ENCODE data around the gene HDDC3.

Gene HDDC3

GRCh38 chr15:90959028-90959595 lies 26.8 kb upstream of the HDDC3 start:
- no peak for DNase-seq (ENCODE audit: low read depth in 1 of 2, low spot score in 1 of 2)
- TF ChIP-seq POLR2AphosphoS5 (IDR thresholded peaks at IDR 0.05; ENCODE audit: low read depth) (no peak), SPI1 (IDR thresholded peaks at IDR 0.05; ENCODE audit: borderline replicate concordance, low read depth) (no peak), CTCF (IDR thresholded peaks at IDR 0.05; ENCODE audit: insufficient read depth, low read length) (no peak), REST (IDR thresholded peaks at IDR 0.05; ENCODE audit: insufficient replicate concordance, low read depth) (no peak), GABPA (IDR thresholded peaks at IDR 0.05; ENCODE audit: low read depth) (no peak)
- Histone ChIP-seq H3K27ac (replicated peaks) (no peak overlapping the region), H3K27me3 (ENCODE audit: insufficient read depth, poor library complexity, severe bottlenecking) (no peaks in the 10 kb centered on the region), H3K4me3 (replicated peaks; ENCODE audit: insufficient read depth, low read length) (no peak overlapping the region)

GRCh38 chr15:90957791-90958190 lies 25.4 kb upstream of the HDDC3 start:
- no peak for DNase-seq (ENCODE audit: low read depth in 1 of 2, low spot score in 1 of 2)
- H3K27ac ChIP-seq (replicated peaks) = no peak overlapping the region
- H3K27me3 ChIP-seq (ENCODE audit: insufficient read depth, poor library complexity, severe bottlenecking) = no peaks in the 10 kb centered on the region
- no peak overlapping the region for H3K4me3 ChIP-seq (replicated peaks; ENCODE audit: insufficient read depth, low read length)
- TF ChIP-seq SPI1 (IDR thresholded peaks at IDR 0.05; ENCODE audit: borderline replicate concordance, low read depth) (no peak), GABPA (IDR thresholded peaks at IDR 0.05; ENCODE audit: low read depth) (no peak), REST (IDR thresholded peaks at IDR 0.05; ENCODE audit: insufficient replicate concordance, low read depth) (no peak), CTCF (IDR thresholded peaks at IDR 0.05; ENCODE audit: insufficient read depth, low read length) (no peak), POLR2AphosphoS5 (IDR thresholded peaks at IDR 0.05; ENCODE audit: low read depth) (no peak; the same call in 1 of the 2 replicates)

- TF ChIP-seq SPI1 (IDR thresholded peaks at IDR 0.05; ENCODE audit: borderline replicate concordance, low read depth) (no peak), CTCF (IDR thresholded peaks at IDR 0.05; ENCODE audit: insufficient read depth, low read length) (no peak), GABPA (IDR thresholded peaks at IDR 0.05; ENCODE audit: low read depth) (no peak), REST (IDR thresholded peaks at IDR 0.05; ENCODE audit: insufficient replicate concordance, low read depth) (no peak), POLR2AphosphoS5 (IDR thresholded peaks at IDR 0.05; ENCODE audit: low read depth) (no peak)
- H3K27me3 ChIP-seq (ENCODE audit: insufficient read depth, poor library complexity, severe bottlenecking) = no peaks in the 10 kb centered on the region
- DNase-seq (ENCODE audit: low read depth in 1 of 2, low spot score in 1 of 2) = no peak
- no peak overlapping the region for H3K27ac ChIP-seq (replicated peaks)
- H3K4me3 ChIP-seq (replicated peaks; ENCODE audit: insufficient read depth, low read length) = peak overlapping the region; percentile 62
Measured at GRCh38 chr15:90957031-90957790, 24.9 kb upstream of the HDDC3 start.

Measured in HL-60 (cell line).